Mucosa of rectum (tissue), 2 donors: Measurements from ENCODE around the gene SH3RF3.

Experiments
- H3K27ac ChIP-seq, 2 donors: one replicate each; pipeline ENCODE4 v1.7.0; 2013; ENCODE audit warnings: inconsistent platforms in 2 of 2, low read depth in 2 of 2, low read length in 2 of 2
- H3K27me3 ChIP-seq, 2 donors: one replicate each; pipeline ENCODE4 v1.7.0; 2013; ENCODE audit warnings: low read length in 2 of 2; ENCODE audit not compliant: control insufficient read depth in 2 of 2, insufficient read depth in 2 of 2
- H3K36me3 ChIP-seq, 2 donors: one replicate each; pipeline ENCODE4 v1.7.0; 2013; ENCODE audit warnings: low read length in 2 of 2; ENCODE audit not compliant: control insufficient read depth in 2 of 2, insufficient read depth in 2 of 2
- H3K4me1 ChIP-seq, 2 donors: one replicate each; pipeline ENCODE4 v1.7.0; 2013; ENCODE audit warnings: low read length in 2 of 2, mild to moderate bottlenecking in 1 of 2; ENCODE audit not compliant: control insufficient read depth in 2 of 2, insufficient read depth in 2 of 2
- H3K4me3 ChIP-seq, 2 donors: one replicate each; pipeline ENCODE4 v1.7.0; 2013; ENCODE audit warnings: low read length in 2 of 2
- H3K9ac ChIP-seq, 2 donors: one replicate each; pipeline ENCODE4 v1.7.0; 2013; ENCODE audit warnings: low read length in 2 of 2, low read depth in 1 of 2, mild to moderate bottlenecking in 1 of 2
- H3K9me3 ChIP-seq, 2 donors: one replicate each; pipeline ENCODE4 v1.7.0; 2013; ENCODE audit warnings: low read length in 2 of 2; ENCODE audit not compliant: control insufficient read depth in 2 of 2
- donor health status: healthy.
- donor health status: Normal muscosa, but diverticular disease.

Gene SH3RF3

DNA sequence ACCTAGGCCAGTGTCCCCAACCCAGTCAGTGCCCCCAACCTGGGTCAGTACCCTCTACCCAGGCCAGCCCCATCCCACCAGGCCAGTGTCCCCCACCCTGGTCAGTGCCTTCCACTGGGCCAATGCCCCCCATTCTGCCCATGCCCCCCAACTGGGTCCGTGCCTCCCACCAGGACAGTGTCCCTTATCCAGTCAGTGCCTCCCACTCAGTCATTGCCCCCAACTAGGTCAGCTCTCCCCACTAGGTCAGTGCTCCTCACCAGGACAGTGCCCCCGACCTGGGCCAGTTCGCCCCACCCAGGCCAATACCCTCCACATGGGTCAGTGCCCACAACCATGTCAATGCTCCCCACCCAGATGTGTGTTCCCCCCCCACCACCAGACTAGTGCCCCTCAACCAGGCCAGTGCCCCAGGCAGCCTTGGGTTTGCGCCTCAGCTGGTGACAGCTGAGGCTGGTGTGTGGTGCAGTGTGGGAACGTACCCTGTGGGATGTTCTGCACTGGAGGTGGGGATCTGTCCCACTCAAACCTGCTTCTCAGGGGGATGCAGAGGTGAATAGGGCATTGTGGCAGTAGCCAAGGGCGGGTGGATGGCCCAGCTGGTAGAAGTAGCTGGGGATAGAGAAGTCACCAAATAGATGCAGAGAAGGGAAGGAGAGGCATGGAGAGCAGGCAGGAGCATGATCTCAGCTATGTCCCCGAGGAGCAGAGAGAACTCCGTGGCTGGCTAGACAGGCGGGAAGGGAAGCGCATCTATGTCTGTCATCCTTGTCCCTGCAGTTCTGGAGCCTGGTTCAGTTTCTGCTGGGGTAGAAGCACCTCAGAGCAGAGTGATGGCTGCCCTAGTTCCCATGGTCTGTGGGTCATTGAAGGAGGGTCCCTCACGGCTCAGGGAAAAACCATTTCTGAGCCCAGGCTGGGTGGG is 168.8 kb downstream of the SH3RF3 start:
- no peaks in the 10 kb centered on the region for H3K4me1 ChIP-seq
- no peaks in the 10 kb centered on the region for H3K9me3 ChIP-seq
- H3K9ac ChIP-seq: no peak overlapping the region
- no peak overlapping the region for H3K27ac ChIP-seq
- no peaks in the 10 kb centered on the region for H3K36me3 ChIP-seq
- H3K27me3 ChIP-seq: no peaks in the 10 kb centered on the region
- H3K4me3 ChIP-seq: no peak overlapping the region

GRCh38 chr2:109298851-109299250 is 169.8 kb downstream of the SH3RF3 start:
- Histone ChIP-seq H3K9me3 (no peaks in the 10 kb centered on the region), H3K9ac (no peak overlapping the region), H3K4me3 (no peak overlapping the region), H3K27me3 (no peaks in the 10 kb centered on the region), H3K4me1 (no peaks in the 10 kb centered on the region), H3K27ac (no peak overlapping the region), H3K36me3 (no peaks in the 10 kb centered on the region)

DNA sequence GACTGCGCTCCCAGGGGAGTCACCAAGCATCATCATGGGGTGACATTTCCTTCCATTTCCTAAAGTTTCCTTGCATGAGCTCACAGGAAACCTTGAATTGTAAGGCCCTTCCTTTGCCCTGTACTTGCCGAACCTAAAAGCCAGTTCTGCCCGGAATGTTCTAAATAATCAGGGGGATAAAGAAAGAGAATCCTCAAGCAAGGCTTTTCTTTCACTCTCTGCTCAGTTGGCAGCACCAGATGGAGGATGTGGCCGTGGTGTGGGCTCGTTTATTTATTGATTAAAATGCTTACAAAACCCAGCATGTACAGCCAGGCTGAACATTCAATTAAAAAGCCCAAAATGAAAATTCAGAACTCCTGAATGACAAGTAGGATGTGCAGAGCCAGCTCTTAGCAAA is 170.5 kb downstream of the SH3RF3 start:
- H3K4me3 ChIP-seq: no peak overlapping the region
- H3K27me3 ChIP-seq: no peaks in the 10 kb centered on the region
- H3K4me1 ChIP-seq: no peaks in the 10 kb centered on the region
- H3K36me3 ChIP-seq: no peaks in the 10 kb centered on the region
- H3K9ac ChIP-seq: no peak overlapping the region
- no peaks in the 10 kb centered on the region for H3K9me3 ChIP-seq
- H3K27ac ChIP-seq: no peak overlapping the region

GRCh38 chr2:109300582-109300981 is 171.6 kb downstream of the SH3RF3 start:
- Histone ChIP-seq H3K4me3 (no peak overlapping the region), H3K4me1 (no peaks in the 10 kb centered on the region), H3K9ac (no peak overlapping the region), H3K9me3 (no peaks in the 10 kb centered on the region), H3K27ac (no peak overlapping the region), H3K36me3 (no peaks in the 10 kb centered on the region), H3K27me3 (no peaks in the 10 kb centered on the region)

- no peak overlapping the region for H3K9ac ChIP-seq
- no peaks in the 10 kb centered on the region for H3K27me3 ChIP-seq
- H3K4me3 ChIP-seq: no peak overlapping the region
- H3K27ac ChIP-seq: no peak overlapping the region
- H3K36me3 ChIP-seq: no peaks in the 10 kb centered on the region
- H3K9me3 ChIP-seq: no peaks in the 10 kb centered on the region
- no peaks in the 10 kb centered on the region for H3K4me1 ChIP-seq
These were observed 172.7 kb downstream of the SH3RF3 start for GRCh38 chr2:109301746-109302145.

DNA sequence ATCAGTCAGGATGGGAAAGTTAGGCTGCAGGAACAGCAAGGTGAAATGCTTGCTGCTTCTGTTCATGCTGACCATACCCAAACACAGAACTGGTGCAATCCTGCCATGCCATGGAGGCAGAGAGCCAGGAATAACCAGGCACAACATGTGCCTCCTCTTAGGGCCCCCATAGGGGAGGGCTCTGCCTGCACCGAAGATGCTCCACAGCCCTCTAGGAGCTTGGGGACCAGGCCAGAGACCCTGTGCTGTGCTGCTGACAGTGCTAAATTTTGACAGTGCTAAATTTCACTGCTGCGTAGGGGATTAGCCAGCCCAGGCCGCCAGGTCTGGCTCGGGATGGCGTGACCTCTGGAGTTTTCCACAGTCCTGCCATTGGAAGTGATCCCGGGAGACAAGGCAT is 173.3 kb downstream of the SH3RF3 start:
- no peak overlapping the region for H3K4me3 ChIP-seq
- no peak overlapping the region for H3K9ac ChIP-seq
- no peaks in the 10 kb centered on the region for H3K4me1 ChIP-seq
- H3K27ac ChIP-seq: no peak overlapping the region
- no peaks in the 10 kb centered on the region for H3K36me3 ChIP-seq
- no peaks in the 10 kb centered on the region for H3K27me3 ChIP-seq
- H3K9me3 ChIP-seq: no peaks in the 10 kb centered on the region

DNA sequence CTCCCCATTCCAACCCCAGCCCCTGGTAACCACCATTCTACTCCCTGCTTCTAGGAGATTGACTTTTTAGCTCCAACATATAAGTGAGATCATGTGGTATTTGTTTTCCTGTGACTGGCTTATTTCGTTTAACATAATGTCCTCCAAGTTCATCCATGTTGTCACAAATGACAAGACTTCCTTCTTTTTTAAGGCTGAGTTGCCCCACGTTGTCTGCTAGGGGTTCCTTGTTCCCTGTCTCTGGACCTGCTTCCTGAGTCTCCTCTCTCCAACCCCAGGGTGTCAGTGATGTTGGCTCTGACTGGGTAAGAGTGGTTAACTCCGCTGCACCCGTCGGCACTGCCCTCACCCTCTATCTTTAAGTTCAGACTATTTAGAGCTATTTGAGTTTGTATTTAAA is 175.2 kb downstream of the SH3RF3 start:
- Histone ChIP-seq H3K4me3 (no peak overlapping the region), H3K36me3 (no peaks in the 10 kb centered on the region), H3K27me3 (no peaks in the 10 kb centered on the region), H3K9ac (no peak overlapping the region), H3K4me1 (no peaks in the 10 kb centered on the region), H3K9me3 (no peaks in the 10 kb centered on the region), H3K27ac (no peak overlapping the region)

- H3K36me3 ChIP-seq: no peaks in the 10 kb centered on the region
- H3K27me3 ChIP-seq: no peaks in the 10 kb centered on the region
- H3K4me3 ChIP-seq: no peak overlapping the region
- no peak overlapping the region for H3K9ac ChIP-seq
- H3K9me3 ChIP-seq: no peaks in the 10 kb centered on the region
- no peak overlapping the region for H3K27ac ChIP-seq
- H3K4me1 ChIP-seq: no peaks in the 10 kb centered on the region
These were observed 175.9 kb downstream of the SH3RF3 start for GRCh38 chr2:109304731-109305470.

GRCh38 chr2:109305490-109306167 is 176.6 kb downstream of the SH3RF3 start:
- H3K9me3 ChIP-seq: no peaks in the 10 kb centered on the region
- no peaks in the 10 kb centered on the region for H3K27me3 ChIP-seq
- no peak overlapping the region for H3K27ac ChIP-seq
- H3K4me1 ChIP-seq: no peaks in the 10 kb centered on the region
- H3K4me3 ChIP-seq: no peak overlapping the region
- H3K36me3 ChIP-seq: no peaks in the 10 kb centered on the region
- no peak overlapping the region for H3K9ac ChIP-seq

GRCh38 chr2:109306190-109306589 is 177.2 kb downstream of the SH3RF3 start:
- Histone ChIP-seq H3K4me1 (no peaks in the 10 kb centered on the region), H3K27me3 (no peaks in the 10 kb centered on the region), H3K9me3 (no peaks in the 10 kb centered on the region), H3K4me3 (no peak overlapping the region), H3K27ac (no peak overlapping the region), H3K36me3 (no peaks in the 10 kb centered on the region), H3K9ac (no peak overlapping the region)
